Measurements from ENCODE around the gene ERFE.

- TF ChIP-seq EZH2 (IDR thresholded peaks at IDR 0.05; ENCODE audit: insufficient read depth, poor library complexity, severe bottlenecking) (no peak), EZH2phosphoT487 (IDR thresholded peaks at IDR 0.05; ENCODE audit: insufficient read depth, low read depth) (no peak)
These were observed 44.4 kb upstream of the ERFE start for GRCh38 chr2:238114331-238114841.
